Astrocyte of the cerebellum (primary cell): ENCODE results near the gene SLC9A9.

ENCODE experiments used
- DNase-seq: peaks from one replicate; pipeline ENCODE4 v3.0.0-alpha.2; 2011; ENCODE audit warnings: low read depth
- H3K4me3 ChIP-seq: 2 replicates; pipeline ENCODE4 v1.5.1; 2011; ENCODE audit warnings: mild to moderate bottlenecking, low read depth, low read length, moderate library complexity
- in situ Hi-C: cut with HindIII; loops from 2 replicates; pipeline ENCODE4 v1.10.0; 2017; ENCODE audit warnings: low sequenced_read_pairs
- TF ChIP-seq, protein P1 (sequence below): IDR thresholded peaks from 2 replicates; pipeline ENCODE4 v1.5.1; 2012; ENCODE audit warnings: low read length, low read depth, moderate library complexity, mild to moderate bottlenecking; ENCODE audit errors: missing control alignments

The SLC9A9 gene

GRCh38 chr3:143427631-143428030, 420.6 kb downstream of the SLC9A9 start:
- DNase-seq = no peak
- no peak overlapping the region for H3K4me3 ChIP-seq
- in situ Hi-C loops = no loop called here
- TF ChIP-seq, protein P1, sequence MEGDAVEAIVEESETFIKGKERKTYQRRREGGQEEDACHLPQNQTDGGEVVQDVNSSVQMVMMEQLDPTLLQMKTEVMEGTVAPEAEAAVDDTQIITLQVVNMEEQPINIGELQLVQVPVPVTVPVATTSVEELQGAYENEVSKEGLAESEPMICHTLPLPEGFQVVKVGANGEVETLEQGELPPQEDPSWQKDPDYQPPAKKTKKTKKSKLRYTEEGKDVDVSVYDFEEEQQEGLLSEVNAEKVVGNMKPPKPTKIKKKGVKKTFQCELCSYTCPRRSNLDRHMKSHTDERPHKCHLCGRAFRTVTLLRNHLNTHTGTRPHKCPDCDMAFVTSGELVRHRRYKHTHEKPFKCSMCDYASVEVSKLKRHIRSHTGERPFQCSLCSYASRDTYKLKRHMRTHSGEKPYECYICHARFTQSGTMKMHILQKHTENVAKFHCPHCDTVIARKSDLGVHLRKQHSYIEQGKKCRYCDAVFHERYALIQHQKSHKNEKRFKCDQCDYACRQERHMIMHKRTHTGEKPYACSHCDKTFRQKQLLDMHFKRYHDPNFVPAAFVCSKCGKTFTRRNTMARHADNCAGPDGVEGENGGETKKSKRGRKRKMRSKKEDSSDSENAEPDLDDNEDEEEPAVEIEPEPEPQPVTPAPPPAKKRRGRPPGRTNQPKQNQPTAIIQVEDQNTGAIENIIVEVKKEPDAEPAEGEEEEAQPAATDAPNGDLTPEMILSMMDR = no peak

DNA sequence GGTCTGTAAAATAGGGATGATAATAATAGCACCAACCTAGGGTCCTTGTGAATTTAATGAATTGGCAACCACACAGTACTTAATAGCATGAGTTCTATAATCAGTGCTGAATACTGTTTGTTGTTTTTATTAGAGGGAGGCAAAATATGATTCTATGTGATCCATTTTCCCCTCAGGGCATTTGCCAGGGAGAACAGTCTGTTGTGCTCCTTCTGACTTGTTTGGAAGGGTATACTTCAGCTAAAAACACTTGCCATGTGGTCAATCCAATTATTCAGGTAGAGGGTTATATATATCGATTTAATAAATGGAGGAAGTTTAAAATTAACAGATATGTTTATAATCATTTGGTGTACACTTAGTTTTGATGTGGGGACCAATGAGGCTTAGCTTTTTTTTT, 423.4 kb downstream of the SLC9A9 start:
- TF ChIP-seq, protein P1 = no peak

DNA sequence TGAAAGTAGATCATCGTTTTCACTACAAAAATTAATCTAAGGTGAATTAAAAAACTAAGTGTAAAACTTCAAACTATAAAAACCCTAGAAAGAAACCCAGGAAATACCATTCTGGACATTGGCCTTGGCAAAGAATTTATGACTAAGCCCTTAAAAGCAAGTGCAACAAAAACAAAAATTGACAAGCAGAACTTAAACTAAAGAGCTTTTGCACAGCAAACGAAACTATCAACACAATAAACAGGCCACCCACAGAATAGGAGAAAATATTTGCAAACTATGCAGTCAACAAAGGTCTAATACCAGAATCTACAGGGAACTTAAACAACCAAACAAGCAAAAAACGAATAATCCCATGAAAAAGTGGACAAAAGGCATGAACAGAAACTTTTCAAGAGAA, 426.7 kb downstream of the SLC9A9 start:
- DNase-seq = no peak
- H3K4me3 ChIP-seq = no peak overlapping the region
- in situ Hi-C loops = no loop called here
- TF ChIP-seq, protein P1 = no peak

More for the DNA sequence above, 423.4 kb downstream of the SLC9A9 start:
- no peak for DNase-seq
- H3K4me3 ChIP-seq = no peak overlapping the region
- in situ Hi-C loops = no loop called here

GRCh38 chr3:143419611-143420010, 428.7 kb downstream of the SLC9A9 start:
- no peak for DNase-seq
- in situ Hi-C loops = no loop called here
- TF ChIP-seq, protein P1 = no peak
- H3K4me3 ChIP-seq = no peak overlapping the region

DNA sequence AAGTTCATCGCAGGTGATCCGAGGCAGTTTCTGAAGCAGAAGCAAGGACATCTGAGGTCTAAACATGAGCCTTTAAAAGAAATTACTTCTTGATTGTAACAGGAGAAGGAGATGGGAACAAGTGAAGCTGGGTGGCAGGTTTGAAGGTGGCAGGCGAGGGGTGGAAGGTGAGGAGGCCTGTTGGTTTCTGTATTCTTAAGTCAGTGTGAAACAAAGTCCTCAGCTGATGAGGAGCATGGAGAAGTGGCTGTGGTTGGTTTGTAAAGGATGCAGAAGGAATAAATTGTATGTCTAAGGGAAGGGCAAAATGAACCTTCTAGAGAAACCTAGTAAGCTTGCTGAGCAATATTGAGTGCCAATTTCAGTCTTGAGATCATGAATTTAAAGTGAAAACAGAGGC, 429.9 kb downstream of the SLC9A9 start:
- no peak for DNase-seq
- no peak overlapping the region for H3K4me3 ChIP-seq
- in situ Hi-C loops = no loop called here
- TF ChIP-seq, protein P1 = no peak

DNA sequence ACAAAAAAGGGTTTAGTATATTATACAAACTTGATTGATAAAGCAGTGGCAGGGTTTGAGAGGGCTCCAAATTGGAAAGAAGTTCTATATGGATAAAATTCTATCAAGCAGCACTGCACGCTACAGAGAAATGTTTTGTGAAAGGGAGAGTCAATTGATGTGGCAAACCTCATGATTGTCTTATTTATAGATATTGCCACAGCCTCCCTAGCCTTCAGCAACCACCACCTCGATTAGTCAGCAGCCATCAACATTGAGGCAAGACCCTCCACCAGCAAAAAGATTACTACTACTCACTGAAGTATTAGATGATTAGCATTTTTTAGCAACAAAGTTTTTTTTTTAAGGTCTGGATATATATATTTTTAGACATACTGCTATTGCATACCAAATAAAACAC, 432.0 kb downstream of the SLC9A9 start:
- H3K4me3 ChIP-seq = no peak overlapping the region
- in situ Hi-C loops = no loop called here
- no peak for DNase-seq
- TF ChIP-seq, protein P1 = no peak
